ENCODE measurements around the gene PAX7.
"Not testable (repeated sequence)": the region's sequence is repeated elsewhere in the genome, so short reads cannot be mapped to it uniquely, and the experiment has no call there.

PAX7 gene

DNA sequence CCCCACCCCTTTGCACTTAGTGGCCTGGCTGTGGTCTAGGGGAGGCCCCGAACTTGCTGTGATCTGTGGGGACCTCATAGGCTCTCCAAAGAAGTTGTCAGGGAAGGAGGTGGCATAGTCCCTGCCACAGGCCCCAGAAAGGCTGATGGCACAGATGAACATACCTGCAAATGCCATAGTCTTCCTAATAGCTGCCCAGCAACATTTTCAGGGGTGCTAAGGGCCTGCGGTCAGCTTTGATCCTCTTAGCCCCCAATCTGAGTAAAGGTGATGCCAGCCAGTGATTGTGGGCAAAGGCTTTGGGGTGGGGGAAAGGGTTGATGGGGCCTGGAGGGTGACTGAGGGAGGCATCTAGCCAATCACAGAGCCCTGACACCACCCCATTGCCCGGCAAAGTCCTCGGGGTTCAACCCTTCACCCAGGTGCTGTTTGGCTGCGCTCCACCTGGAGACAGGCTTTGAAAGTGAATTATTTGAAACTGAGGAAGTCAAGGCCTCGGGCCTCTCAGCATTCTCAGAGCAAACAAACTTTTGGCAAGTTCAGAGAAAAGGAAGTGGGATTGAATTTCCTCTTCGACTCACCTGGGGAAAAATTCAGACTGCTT lies 35.8 kb downstream of the PAX7 start:
- DNase-seq = no peak

DNA sequence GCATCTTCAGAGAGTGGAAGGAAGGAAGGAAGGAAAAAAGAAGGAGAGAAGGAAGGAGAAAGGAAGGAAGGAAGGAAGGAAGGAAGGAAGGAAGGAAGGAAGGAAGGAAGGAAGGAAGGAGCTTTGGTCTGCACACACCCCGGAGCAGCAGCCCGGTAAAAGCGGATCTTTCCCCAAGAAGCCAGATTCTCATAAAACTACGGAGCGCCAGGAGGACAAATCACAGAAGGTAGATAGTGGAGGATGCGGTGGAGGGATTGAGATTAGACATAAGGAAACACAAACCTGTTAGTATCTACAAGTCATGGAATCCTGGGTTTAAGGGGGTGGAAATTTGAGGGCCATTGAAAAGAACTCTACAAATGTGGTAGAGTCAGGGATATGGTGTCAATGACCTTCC lies 36.7 kb downstream of the PAX7 start:
- DNase-seq = no peak

DNA sequence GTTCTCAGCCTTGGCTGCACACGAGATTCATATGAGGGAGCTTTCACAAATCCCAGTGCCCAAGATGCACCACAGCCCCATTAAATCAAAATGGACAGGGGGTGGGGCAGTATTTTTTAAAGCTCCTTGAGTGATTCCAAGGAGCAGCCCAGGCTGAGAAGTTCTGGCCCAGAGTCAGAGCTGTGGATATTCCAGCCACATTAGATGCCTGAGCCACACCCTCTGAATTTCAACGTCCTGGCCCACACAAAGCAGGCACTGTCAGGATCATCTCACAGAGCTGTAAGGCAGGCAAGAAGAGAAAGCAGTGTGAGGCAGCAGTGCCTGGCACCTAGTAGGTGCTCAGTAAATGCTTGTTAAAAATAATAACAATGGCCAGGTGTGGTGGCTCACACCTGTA lies 37.4 kb downstream of the PAX7 start:
- no peak for DNase-seq

GRCh38 chr1:18668750-18669404 lies 38.2 kb downstream of the PAX7 start:
- no peak for DNase-seq

DNA sequence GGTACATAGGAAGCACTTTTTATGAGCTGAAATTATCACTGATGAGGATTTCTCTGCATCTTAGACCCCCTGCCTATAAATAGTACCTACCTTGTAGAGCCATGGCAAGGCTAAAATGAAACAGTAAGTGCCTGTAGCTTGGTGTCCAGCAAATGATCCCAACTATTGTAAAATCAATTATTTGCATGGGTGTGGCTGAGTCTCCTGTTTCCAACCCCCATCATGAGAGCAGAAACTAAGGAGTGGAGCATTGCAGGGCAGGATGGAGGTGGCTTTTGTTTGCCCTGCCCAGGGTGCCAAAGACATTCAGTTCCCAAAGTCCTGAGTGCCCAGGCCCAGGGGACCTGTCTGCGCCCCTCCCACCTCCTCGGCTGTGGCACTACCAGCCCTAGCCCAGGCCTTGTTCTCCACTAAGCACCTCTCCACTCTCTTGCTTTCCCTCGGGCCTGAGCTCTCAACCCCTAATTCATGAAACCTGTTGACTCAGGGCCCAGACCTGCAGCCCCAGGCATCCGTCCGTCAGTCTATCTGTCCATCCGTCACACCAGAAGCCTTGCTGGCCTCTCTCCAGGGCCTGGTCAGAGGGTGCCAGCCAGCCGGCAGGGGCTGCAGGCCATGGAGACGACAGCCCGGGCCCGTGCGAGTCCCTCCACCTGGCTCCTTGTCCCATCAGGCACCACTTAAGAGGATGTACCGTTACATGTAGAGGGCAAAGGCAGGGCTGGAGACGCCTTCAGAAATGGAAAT lies 39.6 kb downstream of the PAX7 start:
- no peak for DNase-seq

DNA sequence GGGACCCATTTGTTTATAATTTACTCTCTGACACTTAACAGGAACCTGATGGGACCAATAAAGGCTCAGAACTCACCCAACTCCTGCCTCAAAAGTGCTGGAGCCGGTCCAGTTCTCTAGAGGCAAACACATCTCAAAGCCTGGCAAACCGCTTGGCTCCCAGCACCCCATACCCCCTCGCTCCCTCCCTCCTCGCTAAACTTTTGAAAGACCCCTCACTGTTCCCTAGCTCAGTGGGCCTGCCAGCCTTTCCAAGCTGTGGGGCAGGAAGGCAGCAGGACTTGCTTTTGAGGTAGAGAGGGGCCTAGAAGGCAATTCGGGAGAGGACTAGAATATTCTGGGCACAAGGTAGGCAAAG lies 40.2 kb downstream of the PAX7 start:
- DNase-seq = no peak

- no peak for DNase-seq
Measured at GRCh38 chr1:18673976-18674375, 43.3 kb downstream of the PAX7 start.

DNA sequence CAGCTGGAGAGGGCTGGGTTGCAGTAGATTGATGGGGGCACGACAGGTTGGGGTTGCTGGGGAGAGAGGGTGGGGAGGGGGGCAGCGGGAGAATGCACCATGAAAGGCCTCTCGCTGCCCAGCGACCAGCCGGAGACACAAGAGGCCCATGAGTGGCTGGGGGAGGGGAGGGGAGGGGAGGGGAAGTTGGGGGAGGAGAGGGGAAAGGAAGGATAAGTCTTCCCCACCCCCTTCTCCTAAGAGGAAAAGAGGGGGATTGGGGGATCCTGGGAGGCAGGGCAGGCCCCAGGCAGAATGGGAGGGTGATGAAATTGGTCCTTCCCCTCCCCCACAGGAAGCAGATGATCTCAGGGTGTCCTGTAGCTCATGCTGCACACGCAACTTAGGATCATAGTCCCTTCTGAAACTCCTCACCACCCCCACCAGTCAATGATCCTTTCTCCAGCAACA lies 45.7 kb downstream of the PAX7 start:
- no peak for DNase-seq

- DNase-seq = peak; percentile 25
Measured at GRCh38 chr1:18681423-18681835, 50.8 kb downstream of the PAX7 start.

GRCh38 chr1:18682375-18682774 lies 51.7 kb downstream of the PAX7 start:
- DNase-seq = no peak

GRCh38 chr1:18684303-18684702 lies 53.7 kb downstream of the PAX7 start:
- DNase-seq = no peak

DNA sequence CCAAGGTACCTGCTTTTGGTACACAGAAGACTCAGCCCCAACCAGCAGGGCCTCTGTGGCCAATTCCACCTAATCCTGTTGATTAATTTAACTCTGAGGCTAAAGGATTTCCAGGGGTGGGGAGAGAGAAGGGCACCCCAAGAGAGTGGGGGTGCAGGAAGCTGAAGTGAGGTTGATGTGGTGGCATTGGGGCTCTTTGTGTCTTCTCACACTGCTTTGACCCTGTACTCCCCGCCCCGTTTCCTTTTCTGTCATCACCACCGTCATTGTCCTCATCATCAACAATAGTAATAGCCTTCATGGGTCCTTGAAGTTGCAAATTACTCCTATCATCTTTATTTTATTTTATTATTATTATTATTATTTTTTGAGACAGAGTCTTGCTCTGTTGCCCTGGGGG lies 55.9 kb downstream of the PAX7 start:
- no peak for DNase-seq

- no peak for DNase-seq
Measured at GRCh38 chr1:18687273-18687672, 56.6 kb downstream of the PAX7 start.

DNA sequence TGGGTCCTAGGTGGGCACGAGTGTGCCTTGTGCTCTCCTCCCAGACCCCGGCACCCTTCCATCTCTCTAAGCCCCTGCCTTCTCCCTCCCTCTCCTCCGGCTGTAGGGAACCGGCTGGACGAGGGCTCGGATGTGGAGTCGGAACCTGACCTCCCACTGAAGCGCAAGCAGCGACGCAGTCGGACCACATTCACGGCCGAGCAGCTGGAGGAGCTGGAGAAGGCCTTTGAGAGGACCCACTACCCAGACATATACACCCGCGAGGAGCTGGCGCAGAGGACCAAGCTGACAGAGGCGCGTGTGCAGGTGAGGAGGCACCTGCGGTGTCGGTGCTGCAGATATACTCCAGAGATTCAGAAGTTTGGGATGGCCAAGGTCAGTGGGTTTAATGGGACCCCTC lies 61.0 kb downstream of the PAX7 start:
- no peak for DNase-seq

DNA sequence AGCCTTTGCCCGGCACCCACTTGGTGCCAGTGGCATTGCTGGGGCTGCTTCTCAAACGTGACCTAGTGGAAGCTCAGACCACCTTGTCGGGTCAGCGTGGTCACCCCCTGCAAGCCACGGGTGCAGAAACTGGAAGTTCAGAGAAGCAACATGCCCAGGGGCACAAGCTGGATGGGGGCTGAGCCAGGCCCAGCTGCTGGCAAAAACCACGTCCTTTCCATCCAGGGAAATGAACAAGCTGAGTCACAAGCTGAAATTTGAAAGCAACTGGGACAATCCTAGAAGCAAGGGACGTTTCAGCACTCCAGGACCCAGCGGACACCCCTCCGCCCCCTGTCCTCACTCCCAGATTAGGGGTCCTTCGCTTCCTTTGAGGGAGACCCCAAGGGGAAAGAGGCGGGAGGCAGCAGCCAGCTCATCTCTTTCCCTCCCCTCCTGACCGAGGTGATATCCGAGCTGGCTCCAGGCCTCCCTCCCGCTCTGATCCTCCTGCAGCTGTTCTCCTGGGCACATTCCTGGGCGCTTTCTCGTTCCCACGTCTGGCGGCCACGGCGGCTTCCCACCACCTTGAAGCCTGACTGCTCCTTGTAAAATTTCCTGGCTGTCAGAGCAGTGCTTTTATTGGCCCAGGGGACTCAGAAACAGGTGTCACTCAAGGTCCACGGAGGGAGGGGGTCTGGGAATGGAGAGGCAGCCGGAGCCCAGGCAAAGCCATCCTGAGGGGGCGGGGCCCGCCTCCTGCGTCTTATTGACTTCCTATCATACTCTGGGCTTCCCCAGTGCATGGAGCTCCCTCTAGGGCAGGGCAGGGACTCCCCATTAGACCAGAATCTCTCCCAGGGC lies 62.8 kb downstream of the PAX7 start:
- DNase-seq = no peak

DNA sequence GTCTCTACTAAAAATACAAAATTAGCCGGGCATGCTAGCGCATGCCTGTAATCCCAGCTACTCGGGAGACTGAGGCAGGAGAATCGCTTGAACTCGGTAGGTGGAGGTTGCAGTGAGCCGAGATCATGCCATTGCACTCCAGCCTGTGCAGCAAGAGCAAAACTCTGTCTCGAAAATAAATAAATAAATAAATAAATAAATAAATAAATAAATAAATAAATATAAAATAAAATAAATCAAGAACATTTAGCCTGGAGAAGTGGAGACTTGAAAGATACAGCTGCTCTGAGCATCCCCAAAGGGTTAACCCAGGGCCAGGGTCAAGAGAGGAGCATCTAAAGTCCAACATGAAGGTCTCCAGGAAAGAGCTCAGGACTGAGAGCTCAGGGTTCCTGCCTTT lies 63.6 kb downstream of the PAX7 start:
- DNase-seq = not testable (repeated sequence)

- no peak for DNase-seq
Measured at GRCh38 chr1:18697541-18697940, 66.9 kb downstream of the PAX7 start.

GRCh38 chr1:18700530-18700929 lies 69.9 kb downstream of the PAX7 start:
- no peak for DNase-seq

- DNase-seq = no peak
Measured at GRCh38 chr1:18701183-18701582, 70.5 kb downstream of the PAX7 start.

DNA sequence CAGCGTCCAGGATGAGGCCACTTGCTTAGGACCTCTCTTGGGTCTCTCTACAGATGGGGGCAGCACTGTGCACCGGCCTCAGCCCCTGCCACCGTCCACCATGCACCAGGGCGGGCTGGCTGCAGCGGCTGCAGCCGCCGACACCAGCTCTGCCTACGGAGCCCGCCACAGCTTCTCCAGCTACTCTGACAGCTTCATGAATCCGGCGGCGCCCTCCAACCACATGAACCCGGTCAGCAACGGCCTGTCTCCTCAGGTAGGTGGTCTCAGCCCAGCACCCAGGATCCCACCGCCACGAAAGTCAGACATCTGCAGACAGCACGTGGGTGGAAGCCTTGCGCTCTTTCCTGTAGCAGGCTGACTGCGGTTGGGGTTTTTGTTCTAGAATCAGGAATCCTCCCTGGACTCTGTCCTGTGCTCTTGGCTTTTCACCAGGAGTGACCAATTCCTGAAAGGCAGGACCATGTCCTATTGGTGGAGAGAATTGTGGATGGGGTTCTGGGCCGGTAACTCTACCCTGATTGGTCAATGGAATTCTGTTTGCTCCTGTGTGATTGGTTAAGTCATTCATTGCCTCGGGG lies 72.5 kb downstream of the PAX7 start:
- DNase-seq = no peak

- no peak for DNase-seq
Measured at GRCh38 chr1:18705811-18706210, 75.2 kb downstream of the PAX7 start.

- DNase-seq = no peak
Measured at GRCh38 chr1:18707696-18708257, 77.1 kb downstream of the PAX7 start.

GRCh38 chr1:18710002-18710401 lies 79.4 kb downstream of the PAX7 start:
- no peak for DNase-seq

All from NCI-H748 treated with DMSO at 0.1 percent for 48 hours (cell line).